ENCODE data around the gene MORN3.

MORN3 gene

DNA sequence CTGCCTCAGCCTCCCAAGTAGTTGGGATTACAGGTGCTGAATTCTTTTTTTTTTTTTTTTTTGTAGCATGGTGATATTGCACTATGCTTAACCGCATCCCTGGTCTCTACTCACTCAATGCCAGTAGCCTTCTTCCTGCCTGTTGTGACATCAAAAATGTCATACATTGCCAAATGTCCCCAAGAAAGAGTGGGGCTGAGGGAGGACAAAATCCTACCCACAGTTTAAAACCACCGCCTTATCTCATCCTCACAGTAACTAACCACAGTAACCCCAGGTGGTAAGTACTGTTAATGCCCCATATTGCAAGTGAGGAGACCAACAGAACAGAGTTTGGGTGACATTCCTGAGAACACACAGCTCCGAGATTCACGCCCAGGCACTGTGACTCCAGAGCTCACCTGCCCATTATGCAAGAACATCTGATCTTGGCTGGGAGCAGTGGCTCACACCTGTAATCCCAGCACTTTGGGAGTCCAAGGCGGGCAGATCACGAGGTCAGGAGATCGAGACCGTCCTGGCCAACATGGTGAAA, 19.6 kb downstream of the MORN3 start:
- no peak overlapping the region for H3K4me3 ChIP-seq (replicated peaks in 1 of 2; ENCODE audit: low read depth in 2 of 2, low read length in 2 of 2)
- TF ChIP-seq, protein P1, sequence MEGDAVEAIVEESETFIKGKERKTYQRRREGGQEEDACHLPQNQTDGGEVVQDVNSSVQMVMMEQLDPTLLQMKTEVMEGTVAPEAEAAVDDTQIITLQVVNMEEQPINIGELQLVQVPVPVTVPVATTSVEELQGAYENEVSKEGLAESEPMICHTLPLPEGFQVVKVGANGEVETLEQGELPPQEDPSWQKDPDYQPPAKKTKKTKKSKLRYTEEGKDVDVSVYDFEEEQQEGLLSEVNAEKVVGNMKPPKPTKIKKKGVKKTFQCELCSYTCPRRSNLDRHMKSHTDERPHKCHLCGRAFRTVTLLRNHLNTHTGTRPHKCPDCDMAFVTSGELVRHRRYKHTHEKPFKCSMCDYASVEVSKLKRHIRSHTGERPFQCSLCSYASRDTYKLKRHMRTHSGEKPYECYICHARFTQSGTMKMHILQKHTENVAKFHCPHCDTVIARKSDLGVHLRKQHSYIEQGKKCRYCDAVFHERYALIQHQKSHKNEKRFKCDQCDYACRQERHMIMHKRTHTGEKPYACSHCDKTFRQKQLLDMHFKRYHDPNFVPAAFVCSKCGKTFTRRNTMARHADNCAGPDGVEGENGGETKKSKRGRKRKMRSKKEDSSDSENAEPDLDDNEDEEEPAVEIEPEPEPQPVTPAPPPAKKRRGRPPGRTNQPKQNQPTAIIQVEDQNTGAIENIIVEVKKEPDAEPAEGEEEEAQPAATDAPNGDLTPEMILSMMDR (IDR thresholded peaks at IDR 0.05; ENCODE audit: low read depth, low read length) = no peak
- DNase-seq (ENCODE audit: low read depth in 2 of 2) = no peak

GRCh38 chr12:121649322-121649721, 20.1 kb downstream of the MORN3 start:
- H3K4me3 ChIP-seq (replicated peaks in 1 of 2; ENCODE audit: low read depth in 2 of 2, low read length in 2 of 2) = no peak overlapping the region
- TF ChIP-seq, protein P1 (IDR thresholded peaks at IDR 0.05; ENCODE audit: low read depth, low read length) = no peak
- DNase-seq (ENCODE audit: low read depth in 2 of 2) = no peak

DNA sequence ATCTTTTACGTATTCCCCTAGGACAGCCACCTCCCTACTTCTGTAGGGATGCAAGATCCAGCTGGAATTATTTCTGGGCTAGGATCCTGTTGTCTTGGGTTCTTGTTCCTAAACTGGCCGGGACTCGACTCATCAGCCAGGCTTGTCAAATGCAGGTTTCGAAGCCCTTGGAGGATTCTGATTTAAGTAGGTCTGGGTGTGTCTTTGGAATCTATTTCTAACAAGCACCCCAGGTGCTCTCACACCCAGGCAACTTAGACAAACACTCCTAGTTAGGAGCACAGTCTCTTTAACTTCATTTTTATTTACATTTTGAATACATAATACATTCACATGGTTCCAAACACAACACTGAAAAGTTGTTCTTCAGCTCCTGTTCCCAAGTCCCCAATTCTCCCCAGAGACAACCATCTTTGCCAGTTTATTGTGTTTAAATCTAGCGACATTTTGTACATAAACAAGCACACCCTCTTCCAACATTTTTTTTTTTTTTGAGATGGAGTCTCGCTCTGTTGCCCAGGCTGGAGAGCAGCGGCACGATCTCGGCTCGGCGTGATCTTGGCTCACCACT, 20.9 kb downstream of the MORN3 start:
- no peak overlapping the region for H3K4me3 ChIP-seq (replicated peaks in 1 of 2; ENCODE audit: low read depth in 2 of 2, low read length in 2 of 2)
- TF ChIP-seq, protein P1 (IDR thresholded peaks at IDR 0.05; ENCODE audit: low read depth, low read length) = no peak
- DNase-seq (ENCODE audit: low read depth in 2 of 2) = no peak

GRCh38 chr12:121641343-121641630, 28.2 kb downstream of the MORN3 start:
- DNase-seq (ENCODE audit: low read depth in 2 of 2) = no peak
- TF ChIP-seq, protein P1 (IDR thresholded peaks at IDR 0.05; ENCODE audit: low read depth, low read length) = no peak
- no peak overlapping the region for H3K4me3 ChIP-seq (replicated peaks in 1 of 2; ENCODE audit: low read depth in 2 of 2, low read length in 2 of 2)

- TF ChIP-seq, protein P1 (IDR thresholded peaks at IDR 0.05; ENCODE audit: low read depth, low read length) = no peak
- DNase-seq (ENCODE audit: low read depth in 2 of 2) = no peak
- no peak overlapping the region for H3K4me3 ChIP-seq (replicated peaks in 1 of 2; ENCODE audit: low read depth in 2 of 2, low read length in 2 of 2)
Measured at GRCh38 chr12:121638298-121639202, 30.9 kb downstream of the MORN3 start.

DNA sequence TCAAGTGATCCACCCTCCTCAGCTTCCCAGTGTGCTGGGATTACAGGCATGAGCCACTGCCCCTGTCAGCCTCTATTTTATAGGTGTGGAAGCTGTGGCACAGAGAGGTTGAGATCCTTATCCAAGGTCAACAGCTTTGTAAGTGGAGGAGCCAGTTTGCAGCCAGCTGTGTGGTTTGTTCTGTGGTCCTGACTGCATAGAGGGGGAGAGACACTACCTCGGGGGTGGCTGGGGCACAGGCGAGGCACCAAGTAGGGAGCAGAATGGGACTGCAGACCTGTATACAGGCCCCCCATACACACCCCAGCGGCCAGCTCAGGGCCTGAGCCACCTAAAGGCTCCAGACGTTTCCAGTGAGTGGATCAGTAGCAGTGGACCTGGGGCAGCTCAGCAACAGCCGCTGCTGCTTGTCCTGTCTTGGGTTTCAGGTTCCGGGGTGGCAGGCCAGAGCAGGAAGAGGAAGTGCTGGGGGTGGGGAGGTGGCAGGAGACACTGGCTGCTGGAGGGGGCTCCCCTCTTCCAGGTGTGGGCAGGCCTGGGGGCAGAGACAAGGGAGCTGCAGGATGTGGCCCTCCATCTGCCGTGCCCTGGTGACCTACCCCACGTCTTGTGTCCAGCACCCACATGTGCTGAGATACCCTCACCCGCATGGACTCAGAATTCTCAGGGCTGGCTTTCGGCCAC, 32.1 kb downstream of the MORN3 start:
- no peak for DNase-seq (ENCODE audit: low read depth in 2 of 2)
- no peak overlapping the region for H3K4me3 ChIP-seq (replicated peaks in 1 of 2; ENCODE audit: low read depth in 2 of 2, low read length in 2 of 2)
- TF ChIP-seq, protein P1 (IDR thresholded peaks at IDR 0.05; ENCODE audit: low read depth, low read length) = no peak

All from cardiac fibroblast (primary cell).